Renal pelvis (tissue), 4 donors: ENCODE results near the gene FMNL3. TPM values are rescaled to one million over a fixed set of nuclear protein-coding genes. Genes with fewer than 3 reads are reported as not detected.

Source experiments
- DNase-seq: peaks from one replicate; pipeline ENCODE4 v3.0.0-alpha.2; 2013
- polyA plus RNA-seq, 3 donors: library from polyadenylated mRNA; unstranded; fragments of 120-200 nt; gene quantifications; one replicate each; pipeline ENCODE4 v1.2.1, GENCODE V29; 2013; ENCODE audit not compliant: insufficient read length in 3 of 3

Gene FMNL3
- polyA plus RNA-seq, 3 donors = 37.1 to 39.0 (median 37.1) TPM

GRCh38 chr12:49652921-49653520, 54.2 kb downstream of the FMNL3 start:
- no peak for DNase-seq

DNA sequence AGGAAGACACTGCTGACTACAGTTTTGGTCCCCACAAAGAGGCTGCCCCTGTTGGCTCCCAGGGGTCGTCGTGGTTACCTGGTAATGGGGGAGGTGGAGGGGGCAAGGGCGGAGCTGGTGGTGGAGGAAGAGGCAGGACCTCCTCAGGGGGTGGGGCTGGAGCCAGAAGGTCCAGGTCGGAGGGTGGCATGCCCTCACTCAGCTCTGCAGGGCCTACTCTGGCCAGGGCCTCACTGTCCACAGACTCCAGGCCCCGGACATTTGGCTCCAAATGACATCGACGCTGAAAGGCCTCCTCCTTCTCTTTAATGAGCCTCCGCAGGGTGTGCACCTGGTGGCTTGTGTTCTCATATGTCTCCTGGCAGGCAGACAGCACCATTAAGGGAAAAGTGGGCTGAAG, 55.4 kb downstream of the FMNL3 start:
- DNase-seq = no peak

DNA sequence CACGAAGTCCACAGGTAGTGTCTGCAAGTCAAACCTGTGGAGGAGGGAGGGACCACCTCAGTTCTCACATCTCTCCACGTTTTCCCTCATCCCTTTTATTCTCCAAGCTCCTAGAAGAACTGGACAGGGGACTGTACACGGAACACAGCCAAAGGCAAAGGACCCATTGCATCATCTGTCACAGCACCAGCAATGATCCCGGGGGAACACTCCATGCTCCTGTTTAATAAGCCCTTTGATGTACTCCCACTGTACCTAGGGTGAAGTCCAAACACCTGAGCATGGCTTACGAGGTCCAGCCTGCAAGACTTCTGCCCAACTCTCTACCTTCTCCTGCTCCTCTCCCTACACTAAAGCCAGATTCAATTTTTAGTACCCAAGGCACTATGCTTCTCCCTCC, 57.3 kb downstream of the FMNL3 start:
- DNase-seq = no peak

GRCh38 chr12:49649445-49649844, 57.8 kb downstream of the FMNL3 start:
- no peak for DNase-seq

DNA sequence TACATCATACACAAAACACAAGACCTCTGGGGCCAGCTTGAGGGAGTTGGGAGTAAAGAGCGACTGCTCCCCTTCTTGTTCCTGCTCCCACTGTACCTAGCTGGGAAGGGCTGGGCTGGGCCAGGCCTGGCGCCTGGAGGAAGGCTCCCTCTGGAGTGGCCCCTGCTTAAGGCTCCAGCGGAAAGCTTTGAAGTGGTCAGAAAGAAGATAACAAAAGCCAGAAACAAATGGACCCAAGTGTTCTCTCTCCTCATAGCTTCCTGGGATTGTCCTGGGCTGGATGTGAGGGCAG, 58.5 kb downstream of the FMNL3 start:
- DNase-seq = no peak

DNA sequence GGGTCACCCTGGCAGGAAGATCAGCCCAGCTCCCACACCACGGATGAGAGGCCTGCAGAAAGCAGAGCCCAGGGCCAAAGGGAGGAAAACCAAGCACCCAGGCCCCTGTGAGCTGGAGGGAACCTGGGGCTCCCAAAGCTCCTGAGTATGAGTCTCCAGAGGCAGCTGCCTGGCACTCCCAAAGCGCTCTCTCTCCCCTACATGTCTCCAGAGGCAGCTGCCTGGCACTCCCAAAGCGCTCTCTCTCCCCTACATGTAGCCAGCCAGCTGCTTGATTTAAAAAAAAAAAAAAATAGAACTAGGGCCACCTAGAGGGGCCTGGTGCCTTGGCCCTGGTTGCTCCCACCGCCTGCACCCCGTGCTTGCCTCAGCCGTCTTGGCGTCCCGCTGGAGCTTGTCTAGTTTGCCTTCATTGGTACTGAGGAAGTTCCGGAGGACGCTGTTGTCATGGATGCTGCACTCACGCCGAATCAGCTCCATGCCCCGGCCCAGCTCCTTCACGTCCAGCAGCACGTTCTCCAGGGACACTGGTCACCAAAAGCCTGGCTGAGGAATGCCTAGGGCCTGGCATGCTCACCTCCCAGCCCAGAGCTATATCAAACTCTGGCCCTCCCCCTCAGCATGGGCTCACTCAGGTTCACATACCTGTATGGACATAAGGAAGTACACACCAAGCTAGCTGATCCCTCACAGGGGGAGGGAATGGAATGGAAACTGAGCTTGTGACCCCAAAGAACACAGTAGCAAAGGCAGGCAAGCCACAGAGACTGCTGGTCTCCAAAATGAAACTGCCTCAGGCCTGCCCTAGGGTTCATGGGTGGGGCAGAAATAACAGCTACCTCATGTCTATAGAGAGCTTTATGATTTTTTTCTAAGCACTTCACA, 59.1 kb downstream of the FMNL3 start:
- DNase-seq = no peak

GRCh38 chr12:49646871-49647654, 60.1 kb downstream of the FMNL3 start:
- no peak for DNase-seq

DNA sequence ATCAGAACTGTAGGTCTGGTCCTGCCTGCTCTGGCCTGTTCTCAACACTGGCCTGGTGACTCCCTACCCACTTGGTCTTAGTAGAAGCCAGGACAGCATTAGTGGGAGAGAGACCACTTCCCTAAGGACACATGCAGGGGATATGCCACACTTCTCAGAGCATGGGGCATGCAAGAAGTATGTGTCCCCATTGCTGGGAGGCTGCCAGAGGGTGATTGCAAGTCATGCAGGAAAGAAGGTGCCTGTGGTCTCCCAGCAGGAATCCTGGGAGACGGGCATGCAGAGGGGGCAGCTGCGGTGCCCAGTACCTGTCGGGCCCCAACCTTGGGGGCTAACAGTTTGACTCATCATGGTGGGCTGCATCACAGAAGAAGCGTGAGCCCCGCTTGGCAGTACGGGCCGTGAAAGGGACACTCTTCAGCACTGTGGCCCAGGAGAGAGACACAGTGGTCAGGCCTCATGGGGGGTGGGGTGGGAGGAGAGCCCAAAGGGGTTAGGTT, 60.8 kb downstream of the FMNL3 start:
- DNase-seq = no peak

DNA sequence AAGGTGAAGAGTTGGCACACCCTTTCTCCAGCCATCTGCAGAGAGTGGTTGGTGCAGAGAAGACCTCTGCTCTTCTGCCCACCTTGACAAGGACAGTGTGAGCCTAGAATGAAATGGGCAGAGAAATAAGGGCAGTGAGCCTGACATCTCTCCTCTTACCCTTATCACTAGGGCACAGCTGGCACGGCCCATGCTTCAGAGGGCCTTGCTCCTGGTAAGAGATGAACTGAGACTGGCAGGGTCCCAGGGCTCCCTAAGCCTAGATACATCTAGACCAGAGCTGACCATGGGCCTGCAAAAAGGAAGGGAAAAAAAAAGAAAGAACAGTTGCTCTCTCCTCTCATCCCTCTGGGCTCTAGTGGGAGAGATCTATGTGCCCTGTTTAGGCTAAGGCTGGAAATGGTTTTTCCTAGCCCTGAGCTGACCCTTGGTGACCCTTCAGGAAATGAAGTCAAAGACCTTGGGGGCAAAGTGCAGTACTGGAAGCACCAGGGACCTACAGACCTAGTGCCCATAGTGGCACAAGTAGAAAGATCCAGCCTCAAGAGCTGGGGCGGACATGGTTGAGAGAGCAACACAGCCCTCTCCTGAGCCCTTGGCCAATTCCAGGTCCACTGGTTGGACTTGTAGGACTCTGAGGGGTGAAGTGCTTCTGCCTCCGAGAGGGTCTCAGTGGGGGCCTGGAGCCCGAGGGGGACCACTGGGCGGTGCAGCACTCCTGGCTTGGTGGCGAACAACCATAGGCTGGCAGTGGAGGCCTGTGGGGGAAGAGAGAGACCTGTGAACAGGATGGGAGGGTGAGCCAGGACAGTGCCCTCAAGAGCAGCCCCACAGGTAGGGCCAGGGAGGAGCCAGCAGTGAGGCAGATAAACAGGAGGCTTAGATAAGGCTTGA, 61.8 kb downstream of the FMNL3 start:
- DNase-seq = no peak

- DNase-seq = peak; percentile 76
Observed at GRCh38 chr12:49644620-49644994, 62.6 kb downstream of the FMNL3 start.

- no peak for DNase-seq
Observed at GRCh38 chr12:49643961-49644619, 63.1 kb downstream of the FMNL3 start.

DNA sequence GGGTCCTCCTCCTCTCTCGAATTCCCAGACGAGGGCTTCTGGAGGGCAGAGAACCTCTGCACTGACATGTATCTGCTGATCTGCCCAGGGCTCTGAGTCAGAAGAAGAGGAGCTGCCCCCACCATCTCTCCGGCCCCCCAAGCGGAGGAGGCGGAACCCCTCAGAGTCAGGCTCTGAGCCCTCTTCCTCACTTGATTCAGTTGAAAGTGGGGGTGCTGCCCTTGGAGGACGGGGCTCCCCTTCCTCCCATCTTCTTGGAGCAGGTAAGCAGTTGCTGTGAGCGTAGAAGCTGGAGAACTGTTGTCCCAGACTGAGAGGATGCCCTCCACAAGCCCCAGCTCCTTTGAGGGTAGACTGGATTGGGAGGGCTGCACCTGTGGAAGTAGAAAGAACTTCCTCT, 64.1 kb downstream of the FMNL3 start:
- no peak for DNase-seq

DNA sequence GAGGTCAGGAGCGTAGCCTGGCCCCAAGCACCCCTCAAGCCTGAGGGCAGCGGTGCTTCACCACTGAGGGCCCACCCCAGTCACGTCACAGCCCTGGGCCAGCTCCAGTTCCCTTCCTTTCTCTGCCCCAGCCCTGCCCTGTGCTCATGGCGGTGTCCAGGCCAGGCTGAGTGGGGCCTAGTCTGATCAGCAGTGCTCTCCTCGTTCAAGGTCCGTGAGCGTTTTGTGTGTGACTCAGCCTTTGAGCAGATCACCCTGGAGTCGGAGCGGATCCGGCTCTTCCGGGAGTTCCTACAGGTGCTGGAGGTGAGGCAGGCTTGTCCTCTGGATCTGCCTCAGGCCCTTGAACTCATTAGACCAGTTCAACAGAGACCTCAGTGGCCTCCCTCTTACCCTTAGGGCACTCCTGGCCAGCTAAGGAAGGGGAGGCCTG, 64.8 kb downstream of the FMNL3 start:
- no peak for DNase-seq

- no peak for DNase-seq
Observed at GRCh38 chr12:49641748-49642369, 65.3 kb downstream of the FMNL3 start.

DNA sequence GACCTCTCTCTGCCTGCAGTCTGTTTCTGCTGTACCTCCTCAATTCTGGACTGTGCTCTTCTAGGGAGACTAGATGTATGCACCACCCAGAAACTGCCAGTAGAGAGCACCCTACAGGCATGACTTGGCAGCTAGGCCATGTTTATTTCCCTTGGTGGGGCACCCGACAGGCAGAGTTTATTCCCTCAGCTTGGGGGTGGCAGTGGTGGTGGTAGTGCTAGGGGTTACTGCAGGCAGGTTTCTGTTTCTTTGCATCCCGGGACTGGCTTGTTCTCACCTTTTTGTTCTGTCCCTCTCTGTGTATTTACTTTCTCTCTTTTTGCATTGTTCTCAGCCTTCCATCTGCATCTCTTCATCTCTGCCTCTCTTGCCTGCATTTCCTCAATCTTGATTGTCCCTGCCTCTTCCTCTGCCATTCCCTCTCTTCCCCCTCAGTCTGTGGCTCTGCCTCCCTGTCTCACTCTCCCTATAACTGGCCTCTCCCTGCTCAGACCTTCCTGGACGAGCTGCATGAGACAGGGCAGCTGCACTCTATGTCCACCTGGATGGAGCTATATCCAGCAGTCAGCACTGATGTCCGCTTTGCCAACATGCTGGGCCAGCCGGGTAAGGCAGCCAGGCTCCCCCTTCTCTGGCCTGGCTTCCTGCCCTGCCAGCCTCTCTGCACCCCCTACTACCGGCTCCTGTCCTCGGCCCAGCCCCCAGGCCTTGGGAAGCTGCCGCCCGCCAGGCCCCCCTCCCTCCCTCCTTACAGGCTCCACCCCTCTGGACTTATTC, 70.0 kb downstream of the FMNL3 start:
- DNase-seq = peak; percentile 65

GRCh38 chr12:49636574-49636973, 70.6 kb downstream of the FMNL3 start:
- no peak for DNase-seq

DNA sequence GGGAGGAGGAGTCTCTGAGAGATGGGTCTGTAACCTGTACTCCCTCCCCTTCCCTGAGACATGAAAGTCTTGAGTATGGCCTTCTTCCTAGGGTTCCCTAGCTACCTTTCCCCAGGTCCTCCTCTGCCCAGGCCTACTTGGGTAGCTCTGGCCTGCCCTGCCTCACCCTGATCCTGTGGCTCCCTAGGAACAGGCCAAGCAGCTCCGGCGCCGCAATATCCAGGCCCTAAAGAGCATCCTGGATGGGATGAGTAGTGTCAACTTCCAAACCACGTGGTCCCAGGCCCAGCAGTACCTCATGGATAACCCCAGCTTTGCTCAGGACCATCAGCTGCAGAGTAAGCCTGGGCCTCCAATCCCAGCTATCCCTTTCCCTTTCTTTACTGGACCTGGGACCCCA, 71.5 kb downstream of the FMNL3 start:
- DNase-seq = no peak

- no peak for DNase-seq
Observed at GRCh38 chr12:49635036-49635435, 72.2 kb downstream of the FMNL3 start.

DNA sequence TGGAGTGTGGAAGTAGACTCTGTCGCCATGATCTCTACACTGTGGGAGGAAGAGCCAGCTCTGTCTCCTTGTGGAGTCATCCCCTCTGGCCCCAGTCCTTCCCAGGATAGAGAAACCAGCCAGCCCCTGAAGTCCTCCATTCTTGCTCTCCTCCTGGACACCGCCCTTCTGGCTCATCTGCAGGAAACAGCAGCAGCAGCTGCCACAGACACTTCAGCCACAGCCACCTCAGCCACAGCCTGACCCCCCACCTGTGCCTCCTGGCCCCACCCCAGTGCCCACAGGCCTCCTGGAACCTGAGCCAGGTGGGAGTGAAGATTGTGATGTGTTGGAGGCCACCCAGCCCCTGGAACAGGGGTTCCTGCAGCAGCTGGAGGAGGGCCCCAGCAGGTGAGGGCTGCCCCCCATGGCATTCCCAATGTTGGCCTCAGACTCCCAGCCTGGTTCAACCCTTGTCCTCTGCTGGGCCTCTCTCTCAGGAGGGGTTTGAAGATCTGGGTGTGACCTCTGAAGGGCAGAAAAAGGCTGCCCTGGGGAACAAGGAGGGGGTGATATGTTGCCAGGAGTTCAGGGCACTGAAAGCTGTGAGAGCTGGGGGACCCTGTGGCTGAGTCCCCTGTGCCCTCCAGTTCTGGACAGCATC, 73.4 kb downstream of the FMNL3 start:
- DNase-seq = no peak
